H1 (cell line): ENCODE data around the gene NMT2. TPM values are rescaled to one million over a fixed set of nuclear protein-coding genes. Genes with fewer than 3 reads are reported as not detected.

Source experiments
- polyA plus RNA-seq, 7 experiments: library from polyadenylated mRNA; depleted of rRNA in 3 of 7; stranded (reverse) in 5 of 7; unstranded in 2 of 7; fragments of >200 nt in 5 of 7; fragments of 200-250 nt in 2 of 7; gene quantifications; 1 replicate in 5 of 7; 2 replicates in 1 of 7; 4 replicates in 1 of 7; pipeline versions ENCODE4 v1.2.1 to v1.2.3, GENCODE V29; 2011 to 2013; ENCODE audit warnings: missing spikeins in 2 of 7, mixed read lengths in 2 of 7
- small RNA-seq: library from polyadenylated mRNA; stranded (forward); fragments of <200 nt; extraction: miRNeasy Mini kit (QIAGEN cat#:217004); gene quantifications from one replicate; pipeline ENCODE3, GENCODE V24; 2013; ENCODE audit not compliant: insufficient read depth
- total RNA-seq: library from RNA; stranded (reverse); fragmentation: NEBNext Ultra II Directional; extraction: Animal tissue kit (Norgen Biotek cat#: 25700); gene quantifications from 2 replicates; pipeline ENCODE4 v1.2.1, GENCODE V29; 2021

NMT2 gene
- total and polyA plus RNA-seq, 2 of the 8 experiments (the other 6 are each of a cell fraction or from before 2014, with no cell fraction given): 4.4 to 15.4 TPM

Small RNA genes within 50 kb of the gene (small RNA-seq; reads per million reads assigned to genes)
- not detected for gene AL590365.1

Other genes with a start within 250 kb of the NMT2 start
- gene DCLRE1C, start 214.6 kb downstream of the NMT2 start, total RNA-seq: 5.6 and 7.4 TPM in 2 replicates
- 0.64 and 0.77 TPM in 2 replicates for gene DCLRE1C, start 214.6 kb downstream of the NMT2 start, polyA plus RNA-seq (2011; rRNA removed)
- not detected in 2 replicates for gene MEIG1, start 209.3 kb downstream of the NMT2 start, total RNA-seq
- not detected in 2 replicates for gene MEIG1, start 209.3 kb downstream of the NMT2 start, polyA plus RNA-seq (2011; rRNA removed)
- gene OLAH, start 124.8 kb downstream of the NMT2 start, total RNA-seq: not detected in 2 replicates
- gene OLAH, start 124.8 kb downstream of the NMT2 start, polyA plus RNA-seq (2011; rRNA removed): not detected in 2 replicates
- gene ACBD7, start 79.9 kb downstream of the NMT2 start, total RNA-seq: 17.8 and 19.6 TPM in 2 replicates
- gene ACBD7, start 79.9 kb downstream of the NMT2 start, polyA plus RNA-seq (2011; rRNA removed): 9.0 and 11.5 TPM in 2 replicates
- 21.9 and 23.3 TPM in 2 replicates for gene RPP38, start 71.3 kb downstream of the NMT2 start, total RNA-seq
- gene RPP38, start 71.3 kb downstream of the NMT2 start, polyA plus RNA-seq (2011; rRNA removed): 17.4 and 20.8 TPM in 2 replicates
- 40.3 and 42.1 TPM in 2 replicates for gene FAM171A1, start 202.6 kb upstream of the NMT2 start, total RNA-seq
- 26.6 and 28.0 TPM in 2 replicates for gene FAM171A1, start 202.6 kb upstream of the NMT2 start, polyA plus RNA-seq (2011; rRNA removed)